HepG2 (cell line): ENCODE results near the gene EGFL8. TPM values are rescaled to one million over a fixed set of nuclear protein-coding genes. Genes with fewer than 3 reads are reported as not detected.

Experiments used
- ATF7 ChIP-seq, 2 experiments: fragments of 450-650 bp in 1 of 2; sonication (generic) in 1 of 2; formaldehyde crosslinking in 1 of 2; IDR thresholded peaks; 2 replicates each; pipeline versions ENCODE4 v1.4.0 to v1.6.1; 2016 to 2020; ENCODE audit warnings: antibody characterized with exemption in 1 of 2, mild to moderate bottlenecking in 1 of 2, missing genetic modification reagents in 1 of 2
- CBX5 ChIP-seq: sonication (generic); formaldehyde crosslinking; IDR thresholded peaks from 2 replicates; pipeline ENCODE4 v1.4.0; 2020; ENCODE audit warnings: missing genetic modification reagents, borderline replicate concordance
- CCDC6 ChIP-seq: sonication (generic); formaldehyde crosslinking; IDR thresholded peaks from 2 replicates; pipeline ENCODE4 v1.8.1; 2022; ENCODE audit warnings: mild to moderate bottlenecking, missing genetic modification reagents, moderate library complexity
- CREB1 ChIP-seq, 2 experiments: fragments of 450-650 bp in 1 of 2; IDR thresholded peaks; 2 replicates each; pipeline ENCODE4 v1.6.1; 2016 to 2017; ENCODE audit warnings: control low read depth in 1 of 2, mild to moderate bottlenecking in 1 of 2, missing compliant biosample characterization in 1 of 2, missing genetic modification characterization in 1 of 2
- FOSL2 ChIP-seq: sonication (generic); formaldehyde crosslinking; IDR thresholded peaks from 2 replicates; pipeline ENCODE4 v1.4.0; 2020; ENCODE audit warnings: missing genetic modification reagents
- GABPA ChIP-seq, 2 experiments: IDR thresholded peaks; 2 replicates each; pipeline ENCODE4 v1.6.1; 2011 to 2016; ENCODE audit warnings: low read depth in 2 of 2, low read length in 1 of 2, missing biosample characterization in 1 of 2, missing genetic modification characterization in 1 of 2
- HOXA7 ChIP-seq: sonication (generic); formaldehyde crosslinking; IDR thresholded peaks from 2 replicates; pipeline ENCODE4 v1.8.1; 2022; ENCODE audit warnings: mild to moderate bottlenecking, missing genetic modification reagents, moderate library complexity
- IRX3 ChIP-seq: sonication (generic); formaldehyde crosslinking; IDR thresholded peaks from 2 replicates; pipeline ENCODE4 v1.8.1; 2023; ENCODE audit warnings: mild to moderate bottlenecking, low read depth, missing genetic modification reagents, borderline replicate concordance
- KAT7 ChIP-seq: IDR thresholded peaks from 2 replicates; pipeline ENCODE4 v1.6.1; 2018; ENCODE audit warnings: borderline replicate concordance, missing compliant biosample characterization
- PHF21A ChIP-seq: sonication (generic); formaldehyde crosslinking; IDR thresholded peaks from 2 replicates; pipeline ENCODE4 v1.5.0; 2020; ENCODE audit warnings: mild to moderate bottlenecking, missing genetic modification reagents
- SP140L ChIP-seq: sonication (generic); formaldehyde crosslinking; IDR thresholded peaks from 2 replicates; pipeline ENCODE4 v1.4.0; 2020; ENCODE audit warnings: missing genetic modification reagents, borderline replicate concordance
- ZNF558 ChIP-seq: sonication (generic); formaldehyde crosslinking; IDR thresholded peaks from 2 replicates; pipeline ENCODE4 v1.9.0; 2022; ENCODE audit warnings: mild to moderate bottlenecking, missing genetic modification reagents, borderline replicate concordance
- ZNF660 ChIP-seq: sonication (generic); formaldehyde crosslinking; IDR thresholded peaks from 2 replicates; pipeline ENCODE4 v1.5.1; 2020; ENCODE audit warnings: mild to moderate bottlenecking, low read depth, missing genetic modification reagents, borderline replicate concordance
- polyA plus RNA-seq, 8 experiments: library from polyadenylated mRNA; depleted of rRNA in 3 of 8; stranded (reverse) in 7 of 8; unstranded in 1 of 8; fragments of >200 nt; fragmentation: Illumina TruSeq in 4 of 8; extraction: Trizol in 4 of 8; gene quantifications; 2 replicates each; pipeline versions ENCODE4 v1.2.1 to v1.2.3, GENCODE V29; 2011 to 2016; ENCODE audit warnings: low read depth in 4 of 8, missing spikeins in 1 of 8, mixed read lengths in 1 of 8; ENCODE audit not compliant: insufficient read depth in 1 of 8
- total RNA-seq, 5 experiments: library from RNA; depleted of rRNA; stranded (reverse); fragments of >200 nt; fragmentation: Illumina TruSeq; extraction: Trizol; gene quantifications; 2 replicates each; pipeline ENCODE4 v1.2.3, GENCODE V29; 2016; ENCODE audit warnings: low read depth in 1 of 5
- TF ChIP-seq, protein P1 (sequence below): IDR thresholded peaks from 2 replicates; pipeline ENCODE4 v1.6.1; 2016
- TF ChIP-seq, protein P2 (sequence below): sonication (generic); formaldehyde crosslinking; IDR thresholded peaks from 2 replicates; pipeline ENCODE4; 2020; ENCODE audit warnings: missing genetic modification reagents, mild to moderate bottlenecking, borderline replicate concordance
- TF ChIP-seq, protein P3 (sequence below): sonication (generic); formaldehyde crosslinking; IDR thresholded peaks from 2 replicates; pipeline ENCODE4 v1.8.1; 2023; ENCODE audit warnings: mild to moderate bottlenecking, moderate library complexity, missing genetic modification reagents
- TF ChIP-seq, protein P4 (sequence below), 2 experiments: sonication (generic) in 1 of 2; formaldehyde crosslinking in 1 of 2; IDR thresholded peaks; 2 replicates each; pipeline versions ENCODE4 v1.6.1 to v1.9.0; 2014 to 2022; ENCODE audit warnings: antibody characterized with exemption in 1 of 2, borderline replicate concordance in 1 of 2, inconsistent platforms in 1 of 2, low read depth in 1 of 2, missing genetic modification reagents in 1 of 2

Gene EGFL8
- total and polyA plus RNA-seq, 2 of the 13 experiments (the other 11 are each of a cell fraction or from before 2014, with no cell fraction given), result 10.0 to 11.5 TPM

DNA sequence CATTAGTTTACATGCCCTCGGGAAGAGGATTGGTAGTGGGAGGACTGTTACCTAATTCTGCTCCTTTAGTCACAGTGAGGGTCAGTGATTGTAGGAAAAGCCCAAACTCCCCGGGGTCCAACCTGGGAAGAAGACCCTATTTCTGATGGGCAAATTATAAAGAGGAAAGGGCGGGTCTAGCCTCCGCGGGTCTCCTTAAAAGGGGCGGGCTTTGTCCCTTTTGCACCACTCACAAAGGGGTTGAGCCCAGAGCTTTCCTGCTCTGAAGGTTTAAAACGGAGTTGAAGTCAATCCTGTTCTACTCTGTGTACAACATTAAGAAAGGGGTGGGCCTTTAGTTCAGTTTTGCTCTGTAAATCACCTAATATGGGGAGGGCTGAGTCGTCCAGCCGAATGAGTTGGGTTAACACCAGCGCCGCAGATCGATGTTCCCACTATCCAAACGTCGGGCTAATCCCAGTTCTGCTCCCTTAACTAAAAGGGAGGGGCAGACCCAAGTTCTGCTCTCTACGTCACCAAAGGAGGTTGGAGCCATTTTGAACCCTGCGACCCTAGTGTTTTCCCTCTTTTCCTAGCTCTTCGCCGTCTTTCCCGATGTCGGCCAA, 12.9 kb downstream of the EGFL8 start (continued):
- TF ChIP-seq, protein P1, sequence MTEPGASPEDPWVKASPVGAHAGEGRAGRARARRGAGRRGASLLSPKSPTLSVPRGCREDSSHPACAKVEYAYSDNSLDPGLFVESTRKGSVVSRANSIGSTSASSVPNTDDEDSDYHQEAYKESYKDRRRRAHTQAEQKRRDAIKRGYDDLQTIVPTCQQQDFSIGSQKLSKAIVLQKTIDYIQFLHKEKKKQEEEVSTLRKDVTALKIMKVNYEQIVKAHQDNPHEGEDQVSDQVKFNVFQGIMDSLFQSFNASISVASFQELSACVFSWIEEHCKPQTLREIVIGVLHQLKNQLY (CRISPR knock-in tag), result 0 out of 2 replicates have a peak, but pooled peaks have one; percentile 5
- TF ChIP-seq SP140L (no peak), ZNF660 (CRISPR knock-in tag) (no peak), ATF7 (IDR thresholded peaks at IDR 0.05) (no peak), ATF7 (CRISPR knock-in tag; IDR thresholded peaks at IDR 0.05) (0 out of 2 replicates have a peak, but pooled peaks have one; percentile 27), ZNF558 (CRISPR knock-in tag) (no peak), FOSL2 (CRISPR knock-in tag) (no peak), HOXA7 (CRISPR knock-in tag) (no peak), IRX3 (CRISPR knock-in tag) (0 out of 2 replicates have a peak, but pooled peaks have one; percentile 48), GABPA (IDR thresholded peaks at IDR 0.05; ENCODE audit: low read depth, low read length) (no peak), GABPA (CRISPR knock-in tag; IDR thresholded peaks at IDR 0.05; ENCODE audit: low read depth) (peak; percentile 9; the same call in 1 of the 2 replicates), PHF21A (CRISPR knock-in tag) (no peak), CCDC6 (CRISPR knock-in tag) (no peak; the same call in 1 of the 2 replicates), CBX5 (CRISPR knock-in tag) (no peak), CREB1 (IDR thresholded peaks at IDR 0.05) (peak; percentile 82), CREB1 (CRISPR knock-in tag; IDR thresholded peaks at IDR 0.05) (peak; percentile 84), KAT7 (CRISPR knock-in tag) (no peak)
- TF ChIP-seq, protein P2, sequence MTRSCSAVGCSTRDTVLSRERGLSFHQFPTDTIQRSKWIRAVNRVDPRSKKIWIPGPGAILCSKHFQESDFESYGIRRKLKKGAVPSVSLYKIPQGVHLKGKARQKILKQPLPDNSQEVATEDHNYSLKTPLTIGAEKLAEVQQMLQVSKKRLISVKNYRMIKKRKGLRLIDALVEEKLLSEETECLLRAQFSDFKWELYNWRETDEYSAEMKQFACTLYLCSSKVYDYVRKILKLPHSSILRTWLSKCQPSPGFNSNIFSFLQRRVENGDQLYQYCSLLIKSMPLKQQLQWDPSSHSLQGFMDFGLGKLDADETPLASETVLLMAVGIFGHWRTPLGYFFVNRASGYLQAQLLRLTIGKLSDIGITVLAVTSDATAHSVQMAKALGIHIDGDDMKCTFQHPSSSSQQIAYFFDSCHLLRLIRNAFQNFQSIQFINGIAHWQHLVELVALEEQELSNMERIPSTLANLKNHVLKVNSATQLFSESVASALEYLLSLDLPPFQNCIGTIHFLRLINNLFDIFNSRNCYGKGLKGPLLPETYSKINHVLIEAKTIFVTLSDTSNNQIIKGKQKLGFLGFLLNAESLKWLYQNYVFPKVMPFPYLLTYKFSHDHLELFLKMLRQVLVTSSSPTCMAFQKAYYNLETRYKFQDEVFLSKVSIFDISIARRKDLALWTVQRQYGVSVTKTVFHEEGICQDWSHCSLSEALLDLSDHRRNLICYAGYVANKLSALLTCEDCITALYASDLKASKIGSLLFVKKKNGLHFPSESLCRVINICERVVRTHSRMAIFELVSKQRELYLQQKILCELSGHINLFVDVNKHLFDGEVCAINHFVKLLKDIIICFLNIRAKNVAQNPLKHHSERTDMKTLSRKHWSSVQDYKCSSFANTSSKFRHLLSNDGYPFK (CRISPR knock-in tag), result no peak
- TF ChIP-seq, protein P3, sequence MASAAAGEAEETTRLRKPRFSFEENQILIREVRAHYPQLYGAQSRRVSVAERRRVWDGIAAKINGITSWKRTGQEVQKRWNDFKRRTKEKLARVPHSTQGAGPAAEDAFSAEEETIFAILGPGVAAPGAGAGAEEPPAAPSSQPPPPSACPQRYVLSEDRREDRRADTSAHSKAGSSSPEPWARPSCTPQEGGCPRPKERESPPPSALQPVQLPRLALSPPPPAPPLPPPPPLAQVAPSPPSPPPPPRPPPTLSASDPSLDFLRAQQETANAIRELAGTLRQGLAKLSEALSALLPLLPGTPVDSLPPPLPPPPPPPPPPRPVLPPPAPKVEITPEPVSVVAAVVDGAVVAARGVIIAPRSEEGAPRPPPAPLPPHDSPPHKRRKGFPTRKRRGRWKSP (CRISPR knock-in tag), result no peak
- TF ChIP-seq, protein P4, sequence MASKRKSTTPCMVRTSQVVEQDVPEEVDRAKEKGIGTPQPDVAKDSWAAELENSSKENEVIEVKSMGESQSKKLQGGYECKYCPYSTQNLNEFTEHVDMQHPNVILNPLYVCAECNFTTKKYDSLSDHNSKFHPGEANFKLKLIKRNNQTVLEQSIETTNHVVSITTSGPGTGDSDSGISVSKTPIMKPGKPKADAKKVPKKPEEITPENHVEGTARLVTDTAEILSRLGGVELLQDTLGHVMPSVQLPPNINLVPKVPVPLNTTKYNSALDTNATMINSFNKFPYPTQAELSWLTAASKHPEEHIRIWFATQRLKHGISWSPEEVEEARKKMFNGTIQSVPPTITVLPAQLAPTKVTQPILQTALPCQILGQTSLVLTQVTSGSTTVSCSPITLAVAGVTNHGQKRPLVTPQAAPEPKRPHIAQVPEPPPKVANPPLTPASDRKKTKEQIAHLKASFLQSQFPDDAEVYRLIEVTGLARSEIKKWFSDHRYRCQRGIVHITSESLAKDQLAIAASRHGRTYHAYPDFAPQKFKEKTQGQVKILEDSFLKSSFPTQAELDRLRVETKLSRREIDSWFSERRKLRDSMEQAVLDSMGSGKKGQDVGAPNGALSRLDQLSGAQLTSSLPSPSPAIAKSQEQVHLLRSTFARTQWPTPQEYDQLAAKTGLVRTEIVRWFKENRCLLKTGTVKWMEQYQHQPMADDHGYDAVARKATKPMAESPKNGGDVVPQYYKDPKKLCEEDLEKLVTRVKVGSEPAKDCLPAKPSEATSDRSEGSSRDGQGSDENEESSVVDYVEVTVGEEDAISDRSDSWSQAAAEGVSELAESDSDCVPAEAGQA (IDR thresholded peaks at IDR 0.05; ENCODE audit: low read depth), result no peak
- TF ChIP-seq, protein P4 (CRISPR knock-in tag; IDR thresholded peaks at IDR 0.05; ENCODE audit: borderline replicate concordance), result no peak
